HCT116 (cell line): ENCODE results near the gene ZNF532. TPM values are rescaled to one million over a fixed set of nuclear protein-coding genes. Genes with fewer than 3 reads are reported as not detected.

Experiments used
- ATAC-seq: fragments of 200-7000 bp; cut with Tn5 transposase; 2 replicates; pipeline ENCODE4 v1.9.1; 2020; ENCODE audit warnings: mild to moderate bottlenecking, moderate library complexity
- BruUV-seq: library from RNA; stranded (reverse); fragments of 400-500 nt; replicated peaks from 2 replicates; lab custom pipeline; 2021; lab: Mats Ljungman, UMichigan
- CTCF ChIA-PET: fragments of 300-600 bp; sonication (Branson Sonifier 250); formaldehyde crosslinking; loops from one replicate; lab custom pipeline; 2021; ENCODE audit warnings: antibody characterized with exemption; lab: Charles Lee
- POLR2A ChIA-PET: fragments of 300-600, 350-600 bp; sonication (Branson Sonifier 250); formaldehyde crosslinking; loops from one replicate; lab custom pipeline; 2021; ENCODE audit warnings: antibody characterized with exemption; lab: Charles Lee
- RAD21 ChIA-PET, 2 experiments: fragments of 300-600 bp; sonication (Branson Sonifier 250); formaldehyde crosslinking; loops; one replicate each; lab custom pipeline; 2023; ENCODE audit warnings: low total read pairs in 2 of 2; ENCODE audit not compliant: uncharacterized antibody in 2 of 2, unreplicated experiment in 2 of 2, low non-redundant PET in 1 of 2; lab: Charles Lee
- DNase-seq: peaks from one replicate; pipeline ENCODE4 v3.0.0-alpha.2; 2010; ENCODE audit warnings: low read depth, low spot score
- H2AFZ ChIP-seq: fragments of 200-600 bp; shearing (Covaris generic), sonication (generic); 2 replicates; pipeline ENCODE4 v1.6.1; 2017; ENCODE audit warnings: low read depth, mixed run types, mixed read lengths, antibody characterized with exemption, low read length; ENCODE audit not compliant: poor library complexity, severe bottlenecking
- H3K27ac ChIP-seq: 2 replicates; pipeline ENCODE4 v1.5.1; 2012; ENCODE audit warnings: low read depth, low read length
- H3K27me3 ChIP-seq: fragments of 200-600 bp; sonication (generic); 2 replicates; pipeline ENCODE4 v1.6.1; 2016; ENCODE audit warnings: mixed run types, low read length, mixed read lengths; ENCODE audit not compliant: insufficient read depth
- H3K36me3 ChIP-seq, 2 experiments: fragments of 200-500 bp in 1 of 2; fragments of 200-600 bp in 1 of 2; sonication (Bioruptor generic) in 1 of 2; sonication (generic) in 1 of 2; 2 replicates each; pipeline versions ENCODE4 v1.5.1 to v1.6.1; 2014 to 2016; ENCODE audit warnings: low read length in 2 of 2, inconsistent platforms in 1 of 2, mixed read lengths in 1 of 2, mixed run types in 1 of 2; ENCODE audit not compliant: insufficient read depth in 2 of 2, control insufficient read depth in 1 of 2
- H3K4me1 ChIP-seq, 2 experiments: fragments of 200-600 bp in 1 of 2; sonication (generic) in 1 of 2; 2 replicates each; pipeline versions ENCODE4 v1.5.1 to v1.6.1; 2012 to 2017; ENCODE audit warnings: low read length in 2 of 2, inconsistent platforms in 1 of 2, mild to moderate bottlenecking in 1 of 2, mixed read lengths in 1 of 2, mixed run types in 1 of 2, moderate library complexity in 1 of 2; ENCODE audit not compliant: insufficient read depth in 2 of 2, control insufficient read depth in 1 of 2
- H3K4me2 ChIP-seq: fragments of 200-600 bp; sonication (generic); 2 replicates; pipeline ENCODE4 v1.6.1; 2017; ENCODE audit warnings: mixed run types, low read length, mixed read lengths
- H3K4me3 ChIP-seq, 2 experiments: fragments of 200-600 bp in 1 of 2; sonication (generic) in 1 of 2; replicated peaks in 1 of 2; 2 replicates each; pipeline ENCODE4 v1.5.1; 2011 to 2016; ENCODE audit warnings: low read length in 2 of 2, control low read depth in 1 of 2, low read depth in 1 of 2, mild to moderate bottlenecking in 1 of 2, mixed read lengths in 1 of 2, mixed run types in 1 of 2
- H3K79me2 ChIP-seq: fragments of 200-600 bp; sonication (generic); 2 replicates; pipeline ENCODE4 v1.6.1; 2017; ENCODE audit warnings: mild to moderate bottlenecking, mixed run types, low read length, moderate library complexity, mixed read lengths; ENCODE audit not compliant: insufficient read depth
- H3K9ac ChIP-seq: fragments of 200-600 bp; sonication (generic); 2 replicates; pipeline ENCODE4 v1.6.1; 2016; ENCODE audit warnings: low read length, mixed read lengths
- H3K9me2 ChIP-seq: fragments of 200-600 bp; sonication (generic), shearing (Covaris generic); 2 replicates; pipeline ENCODE4 v1.6.1; 2017; ENCODE audit warnings: mixed run types, mild to moderate bottlenecking, moderate library complexity; ENCODE audit not compliant: insufficient read depth
- H3K9me3 ChIP-seq, 2 experiments: fragments of 200-500 bp in 1 of 2; fragments of 200-600 bp in 1 of 2; sonication (Bioruptor generic) in 1 of 2; sonication (generic) in 1 of 2; 2 replicates each; pipeline ENCODE4 v1.6.1; 2014 to 2017; ENCODE audit warnings: low read length in 2 of 2, mixed read lengths in 2 of 2, inconsistent platforms in 1 of 2, low read depth in 1 of 2, mild to moderate bottlenecking in 1 of 2, mixed run types in 1 of 2, moderate library complexity in 1 of 2; ENCODE audit not compliant: control insufficient read depth in 1 of 2, insufficient read depth in 1 of 2
- H4K20me1 ChIP-seq: fragments of 200-600 bp; sonication (generic), shearing (Covaris generic); 2 replicates; pipeline ENCODE4 v1.6.1; 2017; ENCODE audit warnings: mixed run types, mild to moderate bottlenecking, moderate library complexity; ENCODE audit not compliant: insufficient read depth
- ATF3 ChIP-seq: IDR thresholded peaks from 2 replicates; pipeline ENCODE4 v1.6.1; 2012
- CBX3 ChIP-seq: IDR thresholded peaks from 2 replicates; pipeline ENCODE4 v1.6.1; 2012; ENCODE audit warnings: low read depth
- CEBPB ChIP-seq: IDR thresholded peaks from 2 replicates; pipeline ENCODE4 v1.6.1; 2012; ENCODE audit warnings: low read depth
- ELF1 ChIP-seq: IDR thresholded peaks from 2 replicates; pipeline ENCODE4 v1.6.1; 2012; ENCODE audit warnings: low read depth, borderline replicate concordance
- EZH2 ChIP-seq: fragments of 200-600 bp; sonication (generic); IDR thresholded peaks from 2 replicates; pipeline ENCODE4 v1.6.1; 2017; ENCODE audit warnings: antibody characterized with exemption, mixed run types
- FOSL1 ChIP-seq: IDR thresholded peaks from 2 replicates; pipeline ENCODE4 v1.6.1; 2012; ENCODE audit warnings: low read depth
- JUND ChIP-seq: IDR thresholded peaks from 2 replicates; pipeline ENCODE4 v1.6.1; 2012
- RAD21 ChIP-seq: IDR thresholded peaks from 2 replicates; pipeline ENCODE4 v1.6.1; 2012; ENCODE audit warnings: low read depth, mild to moderate bottlenecking
- SP1 ChIP-seq: IDR thresholded peaks from 2 replicates; pipeline ENCODE4 v1.6.1; 2012; ENCODE audit warnings: low read depth
- SRF ChIP-seq: IDR thresholded peaks from 2 replicates; pipeline ENCODE4 v1.6.1; 2012; ENCODE audit warnings: low read depth
- ZFX ChIP-seq: fragments of 450-650 bp; IDR thresholded peaks from 2 replicates; pipeline ENCODE4 v1.6.1; 2017
- intact Hi-C: fragments of 100-400 bp; cut with micrococcal nuclease; formaldehyde crosslinking; loops from 2 replicates; pipeline ENCODE4 v1.10.0; 2022
- total RNA-seq: library from RNA; stranded (reverse); gene quantifications from one replicate; pipeline ENCODE4 v1.2.1, GENCODE V29; 2021; ENCODE audit not compliant: unreplicated experiment
- TF ChIP-seq, protein P1 (sequence below), 3 experiments: fragments of 200-600 bp in 1 of 3; sonication (generic) in 1 of 3; IDR thresholded peaks in 2 of 3; conservative IDR thresholded peaks in 1 of 3; 2 replicates each; pipeline ENCODE4 v1.5.1; 2012 to 2017; ENCODE audit warnings: low read depth in 2 of 3, low read length in 2 of 3, antibody characterized with exemption in 1 of 3, borderline replicate concordance in 1 of 3, control low read depth in 1 of 3, mild to moderate bottlenecking in 1 of 3, mixed read lengths in 1 of 3, mixed run types in 1 of 3, moderate library complexity in 1 of 3; ENCODE audit not compliant: insufficient read depth in 1 of 3

ZNF532 gene
- total RNA-seq, 1 experiment from 2014 or later = 11.6 TPM

- Histone ChIP-seq H3K27ac (no peak overlapping the region), H3K27me3 (no peaks in the 10 kb centered on the region), H3K4me1 (no peaks in the 10 kb centered on the region), H3K4me3 (no peak overlapping the region), H4K20me1 (no peaks in the 10 kb centered on the region), H3K4me2 (no peak overlapping the region), H3K9me3 (no peaks in the 10 kb centered on the region), H2AFZ (no peak overlapping the region), H3K79me2 (no peaks in the 10 kb centered on the region), H3K9ac (no peak overlapping the region), H3K36me3 (no peaks in the 10 kb centered on the region)
- ChIA-PET CTCF (no interaction called here), POLR2A (no interaction called here), RAD21 (no interaction called here)
- BruUV-seq = no TSS peak
- DNase-seq (no peak), ATAC-seq (no peak)
- intact Hi-C loops = no loop called here
- TF ChIP-seq ATF3 (no peak), JUND (no peak), RAD21 (no peak), EZH2 (no peak), SRF (no peak), ELF1 (no peak), FOSL1 (no peak), ZFX (no peak), CEBPB (no peak), CBX3 (no peak), SP1 (no peak)
- TF ChIP-seq, protein P1, sequence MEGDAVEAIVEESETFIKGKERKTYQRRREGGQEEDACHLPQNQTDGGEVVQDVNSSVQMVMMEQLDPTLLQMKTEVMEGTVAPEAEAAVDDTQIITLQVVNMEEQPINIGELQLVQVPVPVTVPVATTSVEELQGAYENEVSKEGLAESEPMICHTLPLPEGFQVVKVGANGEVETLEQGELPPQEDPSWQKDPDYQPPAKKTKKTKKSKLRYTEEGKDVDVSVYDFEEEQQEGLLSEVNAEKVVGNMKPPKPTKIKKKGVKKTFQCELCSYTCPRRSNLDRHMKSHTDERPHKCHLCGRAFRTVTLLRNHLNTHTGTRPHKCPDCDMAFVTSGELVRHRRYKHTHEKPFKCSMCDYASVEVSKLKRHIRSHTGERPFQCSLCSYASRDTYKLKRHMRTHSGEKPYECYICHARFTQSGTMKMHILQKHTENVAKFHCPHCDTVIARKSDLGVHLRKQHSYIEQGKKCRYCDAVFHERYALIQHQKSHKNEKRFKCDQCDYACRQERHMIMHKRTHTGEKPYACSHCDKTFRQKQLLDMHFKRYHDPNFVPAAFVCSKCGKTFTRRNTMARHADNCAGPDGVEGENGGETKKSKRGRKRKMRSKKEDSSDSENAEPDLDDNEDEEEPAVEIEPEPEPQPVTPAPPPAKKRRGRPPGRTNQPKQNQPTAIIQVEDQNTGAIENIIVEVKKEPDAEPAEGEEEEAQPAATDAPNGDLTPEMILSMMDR (IDR thresholded peaks at IDR 0.05 in 2 of 3, conservative IDR thresholded peaks at IDR 0.05 in 1 of 3; ENCODE audit: borderline replicate concordance in 1 of 3, insufficient read depth in 1 of 3, low read depth in 2 of 3, low read length in 2 of 3) = no peak
- TF ChIP-seq, all 23 proteins: peak for 0
- no peaks in the 10 kb centered on the region for H3K9me2 ChIP-seq
Measured at GRCh38 chr18:58952858-58953257, 88.2 kb downstream of the ZNF532 start.
